NCI-H187 treated with DMSO at 0.1 percent for 48 hours (cell line): ENCODE data around the gene LIPC.
"Not testable (repeated sequence)": the region's sequence is repeated elsewhere in the genome, so short reads cannot be mapped to it uniquely, and the experiment has no call there.

ENCODE experiments used
- DNase-seq: peaks from one replicate; lab custom pipeline; 2025; lab: John Stamatoyannopoulos, UW

Gene LIPC

GRCh38 chr15:58585693-58586443 lies 154.1 kb downstream of the LIPC start:
- DNase-seq = no peak

- DNase-seq = no peak
Observed at GRCh38 chr15:58587486-58587885, 155.7 kb downstream of the LIPC start.

- no peak for DNase-seq
Observed at GRCh38 chr15:58588096-58588495, 156.3 kb downstream of the LIPC start.

- DNase-seq = no peak
Observed at GRCh38 chr15:58589047-58589446, 157.3 kb downstream of the LIPC start.

- DNase-seq = no peak
Observed at GRCh38 chr15:58590236-58590635, 158.4 kb downstream of the LIPC start.

GRCh38 chr15:58590926-58591325 lies 159.1 kb downstream of the LIPC start:
- DNase-seq = no peak

GRCh38 chr15:58593870-58594269 lies 162.1 kb downstream of the LIPC start:
- no peak for DNase-seq

- DNase-seq = no peak
Observed at GRCh38 chr15:58594898-58595297, 163.1 kb downstream of the LIPC start.

GRCh38 chr15:58595516-58596263 lies 163.9 kb downstream of the LIPC start:
- DNase-seq = no peak

GRCh38 chr15:58597943-58598828 lies 166.4 kb downstream of the LIPC start:
- no peak for DNase-seq

- no peak for DNase-seq
Observed at GRCh38 chr15:58598829-58599210, 167.0 kb downstream of the LIPC start.

GRCh38 chr15:58602823-58603222 lies 171.0 kb downstream of the LIPC start:
- no peak for DNase-seq

- DNase-seq = not testable (repeated sequence)
Observed at GRCh38 chr15:58603927-58604326, 172.1 kb downstream of the LIPC start.

- DNase-seq = no peak
Observed at GRCh38 chr15:58604455-58604923, 172.7 kb downstream of the LIPC start.

- no peak for DNase-seq
Observed at GRCh38 chr15:58605931-58606530, 174.2 kb downstream of the LIPC start.

GRCh38 chr15:58606577-58607080 lies 174.8 kb downstream of the LIPC start:
- DNase-seq = no peak

GRCh38 chr15:58608129-58608590 lies 176.4 kb downstream of the LIPC start:
- no peak for DNase-seq

- DNase-seq = no peak
Observed at GRCh38 chr15:58608711-58609110, 176.9 kb downstream of the LIPC start.

GRCh38 chr15:58611731-58612676 lies 180.2 kb downstream of the LIPC start:
- no peak for DNase-seq

GRCh38 chr15:58616171-58616570 lies 184.4 kb downstream of the LIPC start:
- DNase-seq = no peak
